GM18498 (cell line): ENCODE measurements around the gene OR51S1.
"Not testable (repeated sequence)": the region's sequence is repeated elsewhere in the genome, so short reads cannot be mapped to it uniquely, and the experiment has no call there.

Experiments used
- ATAC-seq: cut with Tn5 transposase; IDR thresholded peaks from one replicate; pipeline ENCODE4 v1.9.1; 2021; ENCODE audit warnings: mild to moderate bottlenecking, moderate library complexity; ENCODE audit not compliant: unreplicated experiment

The OR51S1 gene

DNA sequence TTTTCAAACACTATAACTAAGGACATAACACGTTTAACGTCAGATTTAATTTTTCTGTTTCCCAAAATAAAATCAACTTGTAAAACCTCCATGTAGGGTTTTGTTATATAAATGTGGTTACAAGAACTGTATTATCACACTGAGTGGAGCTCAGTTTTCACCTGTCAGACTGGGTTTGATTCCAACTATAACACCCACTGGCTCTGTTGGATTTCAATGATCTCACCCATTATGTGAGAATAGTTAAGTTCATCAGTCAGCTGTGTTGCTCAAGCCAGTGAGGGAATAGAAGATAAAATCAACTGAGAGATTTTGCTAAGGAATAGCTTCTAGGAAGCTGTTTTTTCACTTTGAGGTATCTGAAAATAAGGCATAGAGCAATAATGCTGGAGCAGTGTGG, 39.8 kb downstream of the OR51S1 start:
- ATAC-seq = no peak

DNA sequence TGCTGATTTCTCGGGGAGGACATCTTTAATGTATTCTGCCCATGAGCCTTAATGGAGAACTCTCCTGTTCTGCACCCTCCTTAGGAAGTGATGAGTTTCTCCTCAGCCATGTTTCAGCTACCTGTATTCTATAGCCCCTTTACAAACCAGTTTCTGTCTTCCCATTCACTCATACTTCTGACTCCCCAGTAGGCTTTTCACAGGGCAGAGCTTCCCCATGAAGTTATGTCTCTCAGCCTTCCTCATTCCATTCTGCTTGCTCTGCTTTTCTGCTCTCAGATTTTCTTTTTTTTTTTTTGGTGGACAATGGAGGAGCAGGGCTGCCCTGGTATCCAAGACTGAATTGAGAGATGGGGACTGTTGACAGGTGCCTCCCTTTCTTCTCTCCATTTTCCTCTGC, 40.5 kb downstream of the OR51S1 start:
- no peak for ATAC-seq

GRCh38 chr11:4804280-4804679, 44.7 kb downstream of the OR51S1 start, which contains the start of gene OR52R1:
Gene OR52R1, minus strand, starts transcription at chr11:4804380. Its CDS starts 0 bp downstream, at chr11:4804380.
- no peak for ATAC-seq

- ATAC-seq = not testable (repeated sequence)
These were observed 47.7 kb downstream of the OR51S1 start for GRCh38 chr11:4801316-4801715.

DNA sequence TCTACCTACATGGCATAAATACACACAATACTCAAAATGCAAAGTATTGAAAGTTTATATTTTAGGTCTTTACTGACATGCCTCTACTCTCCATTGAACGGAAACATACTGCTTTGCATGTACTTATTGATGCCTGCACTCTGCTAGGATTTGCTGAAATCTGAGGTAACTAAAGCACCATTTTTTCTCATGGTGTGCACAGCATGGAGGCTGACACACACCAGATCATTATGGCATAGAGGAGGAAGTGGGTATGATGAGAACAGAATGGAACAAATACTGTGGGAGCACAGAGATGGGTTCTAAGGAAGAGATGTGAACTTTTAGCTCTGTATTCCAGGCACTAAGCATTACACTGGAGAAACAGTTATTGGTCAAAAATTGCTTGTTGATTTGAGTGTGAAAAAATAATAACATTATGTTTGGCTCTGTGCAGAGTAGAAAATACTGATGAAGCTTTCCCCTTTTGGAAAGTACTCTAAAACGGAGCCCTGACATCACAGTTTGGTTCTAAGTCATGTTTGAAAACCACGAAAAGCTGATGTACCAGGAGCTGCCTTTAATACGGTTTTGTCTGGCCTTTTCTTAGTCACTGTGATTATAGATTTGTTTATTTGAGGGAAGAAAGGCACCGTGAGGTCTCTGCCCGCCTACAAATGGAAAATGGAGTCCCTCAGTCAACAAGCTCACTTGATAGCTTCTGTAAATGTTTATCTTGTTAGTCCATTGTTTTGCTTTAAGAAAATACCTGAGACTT, 50.4 kb downstream of the OR51S1 start:
- no peak for ATAC-seq
